ENCODE data around the gene CSMD2.

DNA sequence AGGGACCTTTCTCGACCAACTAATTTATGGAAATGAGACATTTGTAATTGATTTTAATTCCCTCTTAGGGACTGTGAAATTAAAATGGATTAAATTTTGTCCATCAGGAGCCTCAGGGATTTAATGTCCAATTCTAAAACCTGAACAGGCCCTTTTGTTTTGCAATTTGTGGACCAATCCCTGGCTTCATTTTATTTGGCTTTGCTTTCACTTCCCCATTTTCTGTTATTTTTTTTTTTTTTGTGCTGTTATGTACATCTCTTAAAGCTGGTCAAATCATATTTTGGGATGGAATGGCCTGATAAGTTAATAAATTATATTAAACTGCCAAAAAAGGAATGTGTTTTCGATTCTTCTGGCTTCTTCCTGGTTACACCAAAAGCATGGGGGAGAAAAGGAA lies 663.7 kb downstream of the CSMD2 start:
- TF ChIP-seq, protein P1, sequence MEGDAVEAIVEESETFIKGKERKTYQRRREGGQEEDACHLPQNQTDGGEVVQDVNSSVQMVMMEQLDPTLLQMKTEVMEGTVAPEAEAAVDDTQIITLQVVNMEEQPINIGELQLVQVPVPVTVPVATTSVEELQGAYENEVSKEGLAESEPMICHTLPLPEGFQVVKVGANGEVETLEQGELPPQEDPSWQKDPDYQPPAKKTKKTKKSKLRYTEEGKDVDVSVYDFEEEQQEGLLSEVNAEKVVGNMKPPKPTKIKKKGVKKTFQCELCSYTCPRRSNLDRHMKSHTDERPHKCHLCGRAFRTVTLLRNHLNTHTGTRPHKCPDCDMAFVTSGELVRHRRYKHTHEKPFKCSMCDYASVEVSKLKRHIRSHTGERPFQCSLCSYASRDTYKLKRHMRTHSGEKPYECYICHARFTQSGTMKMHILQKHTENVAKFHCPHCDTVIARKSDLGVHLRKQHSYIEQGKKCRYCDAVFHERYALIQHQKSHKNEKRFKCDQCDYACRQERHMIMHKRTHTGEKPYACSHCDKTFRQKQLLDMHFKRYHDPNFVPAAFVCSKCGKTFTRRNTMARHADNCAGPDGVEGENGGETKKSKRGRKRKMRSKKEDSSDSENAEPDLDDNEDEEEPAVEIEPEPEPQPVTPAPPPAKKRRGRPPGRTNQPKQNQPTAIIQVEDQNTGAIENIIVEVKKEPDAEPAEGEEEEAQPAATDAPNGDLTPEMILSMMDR (IDR thresholded peaks at IDR 0.05), result no peak
- no peak for TF ChIP-seq POLR2A (IDR thresholded peaks at IDR 0.05)
